Measurements from ENCODE around the gene PELI3.
A peak's percentile ranks its signal among the peaks of the same experiment; 100 is the strongest.
"Not testable (repeated sequence)": the region's sequence is repeated elsewhere in the genome, so short reads cannot be mapped to it uniquely, and the experiment has no call there.

The PELI3 gene

GRCh38 chr11:66466225-66467033 lies at the start of gene PELI3:
PELI3 (plus strand) TSS chr11:66466905; CDS start chr11:66468129, 1,224 bp downstream.
- peak; percentile 84 for DNase-seq (ENCODE audit: low read depth)

GRCh38 chr11:66417000-66417399 lies 49.7 kb upstream of the PELI3 start:
- DNase-seq (ENCODE audit: low read depth): no peak

- peak; percentile 90 for DNase-seq (ENCODE audit: low read depth)
Measured at GRCh38 chr11:66418168-66418985, 48.3 kb upstream of the PELI3 start.

GRCh38 chr11:66418986-66419308 lies 47.8 kb upstream of the PELI3 start:
- no peak for DNase-seq (ENCODE audit: low read depth)

- no peak for DNase-seq (ENCODE audit: low read depth)
Measured at GRCh38 chr11:66419825-66420224, 46.9 kb upstream of the PELI3 start.

- no peak for DNase-seq (ENCODE audit: low read depth)
Measured at GRCh38 chr11:66420671-66421476, 45.8 kb upstream of the PELI3 start, which contains the start of gene NPAS4. NPAS4 (plus strand) TSS chr11:66421035; CDS start chr11:66421180, 145 bp downstream.

- DNase-seq (ENCODE audit: low read depth): peak; percentile 81
Measured at GRCh38 chr11:66421492-66422205, 45.1 kb upstream of the PELI3 start.

GRCh38 chr11:66426314-66426713 lies 40.4 kb upstream of the PELI3 start:
- no peak for DNase-seq (ENCODE audit: low read depth)

GRCh38 chr11:66428933-66429332 lies 37.8 kb upstream of the PELI3 start:
- DNase-seq (ENCODE audit: low read depth): no peak

GRCh38 chr11:66429983-66430602 lies 36.6 kb upstream of the PELI3 start:
- DNase-seq (ENCODE audit: low read depth): peak; percentile 56

GRCh38 chr11:66431287-66431686 lies 35.4 kb upstream of the PELI3 start:
- not testable (repeated sequence) for DNase-seq (ENCODE audit: low read depth)

GRCh38 chr11:66431871-66432329 lies 34.8 kb upstream of the PELI3 start:
- not testable (repeated sequence) for DNase-seq (ENCODE audit: low read depth)

- DNase-seq (ENCODE audit: low read depth): no peak
Measured at GRCh38 chr11:66432597-66432996, 34.1 kb upstream of the PELI3 start.

GRCh38 chr11:66437979-66438503 lies 28.7 kb upstream of the PELI3 start:
- no peak for DNase-seq (ENCODE audit: low read depth)

GRCh38 chr11:66438504-66439466 lies 27.9 kb upstream of the PELI3 start, which contains the start of gene MRPL11:
MRPL11 (minus strand) TSS chr11:66438848; CDS start chr11:66438754, 94 bp downstream.
- DNase-seq (ENCODE audit: low read depth): peak; percentile 92

GRCh38 chr11:66440101-66440939 lies 26.4 kb upstream of the PELI3 start:
- not testable (repeated sequence) for DNase-seq (ENCODE audit: low read depth)

GRCh38 chr11:66440940-66441282 lies 25.8 kb upstream of the PELI3 start:
- DNase-seq (ENCODE audit: low read depth): not testable (repeated sequence)

GRCh38 chr11:66443602-66444001 lies 23.1 kb upstream of the PELI3 start:
- peak; percentile 87 for DNase-seq (ENCODE audit: low read depth)

GRCh38 chr11:66447012-66447411 lies 19.7 kb upstream of the PELI3 start:
- no peak for DNase-seq (ENCODE audit: low read depth)

Measured in amniotic epithelial cell (primary cell).